Natural killer cell treated with Interleukin-12 subunit alpha and Interleukin-12 subunit beta and Interleukin-15 and Interleukin-18, amount 100 ng/mL, for 72 hours (primary cell): Measurements from ENCODE around the gene LETMD1. TPM values are rescaled to one million over a fixed set of nuclear protein-coding genes. Genes with fewer than 3 reads are reported as not detected.
"Not testable (repeated sequence)": the region's sequence is repeated elsewhere in the genome, so short reads cannot be mapped to it uniquely, and the experiment has no call there.

Experiments used
- ATAC-seq, 2 donors: fragments of 150-1000 bp; cut with Tn5 transposase in 1 of 2; sonication (Bioruptor Pico), chemical (Tn5 transposase) in 1 of 2; 2 replicates each; pipeline ENCODE4 v1.10.0; 2021
- DNase-seq: peaks from one replicate; pipeline ENCODE4 v3.0.0; 2022; ENCODE audit warnings: low spot score
- H3K27ac Mint-ChIP-seq, 2 donors: 1 replicate in 1 of 2; 2 replicates in 1 of 2; pipeline ENCODE4 v1.8.0; 2022; ENCODE audit warnings: mixed read lengths in 2 of 2, mild to moderate bottlenecking in 1 of 2, moderate library complexity in 1 of 2
- H3K27me3 Mint-ChIP-seq, 2 donors: 1 replicate in 1 of 2; 2 replicates in 1 of 2; pipeline ENCODE4 v1.8.0; 2022; ENCODE audit warnings: mixed read lengths in 2 of 2
- H3K36me3 Mint-ChIP-seq: one replicate; pipeline ENCODE4 v1.8.0; 2022; ENCODE audit warnings: mixed read lengths
- H3K4me1 Mint-ChIP-seq, 2 donors: 1 replicate in 1 of 2; 2 replicates in 1 of 2; pipeline ENCODE4 v1.8.0; 2022; ENCODE audit warnings: low read depth in 2 of 2, mixed read lengths in 2 of 2, mild to moderate bottlenecking in 1 of 2
- H3K4me3 Mint-ChIP-seq: one replicate; pipeline ENCODE4 v1.8.0; 2022; ENCODE audit warnings: mixed read lengths
- H3K9me3 Mint-ChIP-seq: 2 replicates; pipeline ENCODE4 v1.8.0; 2022; ENCODE audit warnings: mixed read lengths
- total RNA-seq, 2 donors: library from RNA; stranded (reverse); gene quantifications; one replicate each; pipeline ENCODE4 v1.2.3, GENCODE V29; 2022

Gene LETMD1
- total RNA-seq, result 100 to 1,000 TPM in 1 of 2 donors, 10 to 100 TPM in 1; 46.5 to 106 TPM

GRCh38 chr12:51047655-51048540, at the start of gene LETMD1:
Gene LETMD1, plus strand, starts transcription at chr12:51048327. Its CDS starts 30 bp downstream, at chr12:51048357.
- DNase-seq, result peak; percentile 94
- H3K27me3 Mint-ChIP-seq, result no peaks in the 10 kb centered on the region
- H3K36me3 Mint-ChIP-seq, result peaks cover 14% of the 10 kb centered on the region
- peak within 1 kb of the TSS; percentile 92 to 97 for H3K27ac Mint-ChIP-seq
- peaks cover 29 to 35% of the 10 kb centered on the region in 2 donors for H3K4me1 Mint-ChIP-seq
- peak within 1 kb of the TSS; percentile 99 for H3K4me3 Mint-ChIP-seq
- peak; percentile 98 to 99 for ATAC-seq
- H3K9me3 Mint-ChIP-seq, result no peaks in the 10 kb centered on the region

- Mint-ChIP-seq H3K36me3 (peaks cover 22% of the 10 kb centered on the region), H3K4me3 (no peak overlapping the region), H3K9me3 (no peaks in the 10 kb centered on the region), H3K4me1 (no peaks in the 10 kb centered on the region), H3K27ac (no peak overlapping the region), H3K27me3 (no peaks in the 10 kb centered on the region)
- ATAC-seq (no peak), DNase-seq (no peak)
Measured at GRCh38 chr12:50999093-50999492, 49.0 kb upstream of the LETMD1 start.

GRCh38 chr12:51000245-51000644, 47.9 kb upstream of the LETMD1 start:
- Mint-ChIP-seq H3K36me3 (peaks cover 15% of the 10 kb centered on the region), H3K4me1 (no peaks in the 10 kb centered on the region), H3K27ac (no peak overlapping the region), H3K4me3 (no peak overlapping the region), H3K27me3 (no peaks in the 10 kb centered on the region), H3K9me3 (no peaks in the 10 kb centered on the region)
- no peak for ATAC-seq
- DNase-seq, result no peak

GRCh38 chr12:51001799-51002198, 46.3 kb upstream of the LETMD1 start:
- H3K4me1 Mint-ChIP-seq, result no peaks in the 10 kb centered on the region
- H3K27me3 Mint-ChIP-seq, result no peaks in the 10 kb centered on the region
- peaks cover 15% of the 10 kb centered on the region for H3K36me3 Mint-ChIP-seq
- H3K27ac Mint-ChIP-seq, result no peak overlapping the region
- H3K4me3 Mint-ChIP-seq, result no peak overlapping the region
- no peaks in the 10 kb centered on the region for H3K9me3 Mint-ChIP-seq
- DNase-seq (no peak), ATAC-seq (no peak)

GRCh38 chr12:51004504-51004903, 43.6 kb upstream of the LETMD1 start:
- Mint-ChIP-seq H3K4me1 (peaks cover 5 to 6% of the 10 kb centered on the region in 2 donors), H3K36me3 (peaks cover 13% of the 10 kb centered on the region), H3K9me3 (no peaks in the 10 kb centered on the region), H3K27me3 (no peaks in the 10 kb centered on the region), H3K4me3 (no peak overlapping the region), H3K27ac (peak overlapping the region in 1 of 2 donors; percentile 63)
- ATAC-seq (no peak), DNase-seq (no peak)

GRCh38 chr12:51005030-51005429, 43.1 kb upstream of the LETMD1 start:
- no peaks in the 10 kb centered on the region for H3K9me3 Mint-ChIP-seq
- no peaks in the 10 kb centered on the region for H3K27me3 Mint-ChIP-seq
- no peak for ATAC-seq
- no peak for DNase-seq
- H3K4me3 Mint-ChIP-seq, result no peak overlapping the region
- H3K36me3 Mint-ChIP-seq, result peaks cover 10% of the 10 kb centered on the region
- H3K4me1 Mint-ChIP-seq, result peaks cover 5 to 6% of the 10 kb centered on the region in 2 donors
- no peak overlapping the region for H3K27ac Mint-ChIP-seq

GRCh38 chr12:51005671-51006070, 42.5 kb upstream of the LETMD1 start:
- peaks cover 4% of the 10 kb centered on the region for H3K36me3 Mint-ChIP-seq
- no peaks in the 10 kb centered on the region for H3K27me3 Mint-ChIP-seq
- no peak overlapping the region for H3K4me3 Mint-ChIP-seq
- peaks cover 5 to 6% of the 10 kb centered on the region in 2 donors for H3K4me1 Mint-ChIP-seq
- no peak for DNase-seq
- no peak overlapping the region for H3K27ac Mint-ChIP-seq
- no peak for ATAC-seq
- H3K9me3 Mint-ChIP-seq, result no peaks in the 10 kb centered on the region

GRCh38 chr12:51008329-51009055, 39.6 kb upstream of the LETMD1 start:
- Mint-ChIP-seq H3K27ac (peak overlapping the region; percentile 76 to 83), H3K36me3 (peaks cover 4% of the 10 kb centered on the region), H3K4me1 (peaks cover 6 to 9% of the 10 kb centered on the region in 2 donors), H3K9me3 (no peaks in the 10 kb centered on the region), H3K4me3 (peak overlapping the region; percentile 56), H3K27me3 (no peaks in the 10 kb centered on the region)
- DNase-seq, result no peak
- no peak for ATAC-seq

- Mint-ChIP-seq H3K4me3 (peak overlapping the region; percentile 56), H3K9me3 (no peaks in the 10 kb centered on the region), H3K27me3 (no peaks in the 10 kb centered on the region), H3K4me1 (peaks cover 6 to 9% of the 10 kb centered on the region in 2 donors), H3K27ac (peak overlapping the region; percentile 76 to 83), H3K36me3 (peaks cover 4% of the 10 kb centered on the region)
- ATAC-seq (peak; percentile 73 to 82), DNase-seq (no peak)
Measured at GRCh38 chr12:51009056-51009440, 39.1 kb upstream of the LETMD1 start.

GRCh38 chr12:51011955-51012354, 36.2 kb upstream of the LETMD1 start:
- DNase-seq (no peak), ATAC-seq (no peak)
- Mint-ChIP-seq H3K4me3 (no peak overlapping the region), H3K27me3 (no peaks in the 10 kb centered on the region), H3K4me1 (peaks cover 6 to 9% of the 10 kb centered on the region in 2 donors), H3K27ac (no peak overlapping the region), H3K36me3 (peaks cover 4% of the 10 kb centered on the region), H3K9me3 (no peaks in the 10 kb centered on the region)

- H3K4me1 Mint-ChIP-seq, result peaks cover 6 to 9% of the 10 kb centered on the region in 2 donors
- ATAC-seq (peak in 1 of 2 donors; percentile 57), DNase-seq (no peak)
- peaks cover 4% of the 10 kb centered on the region for H3K36me3 Mint-ChIP-seq
- H3K4me3 Mint-ChIP-seq, result peak overlapping the region; percentile 15
- H3K9me3 Mint-ChIP-seq, result no peaks in the 10 kb centered on the region
- no peaks in the 10 kb centered on the region for H3K27me3 Mint-ChIP-seq
- H3K27ac Mint-ChIP-seq, result peak overlapping the region in 1 of 2 donors; percentile 1
Measured at GRCh38 chr12:51012570-51013236, 35.4 kb upstream of the LETMD1 start.

GRCh38 chr12:51013441-51013840, 34.7 kb upstream of the LETMD1 start:
- DNase-seq (no peak), ATAC-seq (no peak)
- H3K36me3 Mint-ChIP-seq, result peaks cover 4% of the 10 kb centered on the region
- no peaks in the 10 kb centered on the region for H3K9me3 Mint-ChIP-seq
- no peak overlapping the region for H3K4me3 Mint-ChIP-seq
- H3K27ac Mint-ChIP-seq, result no peak overlapping the region
- H3K27me3 Mint-ChIP-seq, result no peaks in the 10 kb centered on the region
- peaks cover 6 to 9% of the 10 kb centered on the region in 2 donors for H3K4me1 Mint-ChIP-seq

- not testable (repeated sequence) for ATAC-seq, H3K27ac Mint-ChIP-seq, H3K9me3 Mint-ChIP-seq, H3K4me1 Mint-ChIP-seq, H3K36me3 Mint-ChIP-seq, H3K4me3 Mint-ChIP-seq, DNase-seq, H3K27me3 Mint-ChIP-seq
Measured at GRCh38 chr12:51014467-51014866, 33.7 kb upstream of the LETMD1 start.
